Neural cell (in vitro differentiated cells): ENCODE measurements around the gene RAB7B. TPM values are rescaled to one million over a fixed set of nuclear protein-coding genes. Genes with fewer than 3 reads are reported as not detected.

Experiments
- H2AFZ ChIP-seq: fragments of 200-600, 300-800 bp; sonication (generic), shearing (Covaris generic); 2 replicates; pipeline ENCODE4 v1.6.0; 2014; ENCODE audit warnings: low read depth, mild to moderate bottlenecking, antibody characterized with exemption, low read length, moderate library complexity
- H3F3A ChIP-seq: fragments of 200-600 bp; shearing (Covaris generic); 2 replicates; pipeline ENCODE4 v1.6.1; 2016; ENCODE audit warnings: mild to moderate bottlenecking, moderate library complexity, mixed read lengths, antibody characterized with exemption, low read length; ENCODE audit not compliant: insufficient read depth, poor library complexity, severe bottlenecking
- H3K27ac ChIP-seq: fragments of 200-600, 300-800 bp; sonication (generic), shearing (Covaris generic); 2 replicates; pipeline ENCODE4 v1.5.1; 2014; ENCODE audit warnings: mild to moderate bottlenecking, low read length, moderate library complexity
- H3K27me3 ChIP-seq: fragments of 300-800, 200-600 bp; sonication (generic), shearing (Covaris generic); 2 replicates; pipeline ENCODE4 v1.6.0; 2014; ENCODE audit warnings: mild to moderate bottlenecking, low read depth, low read length, moderate library complexity; ENCODE audit not compliant: insufficient read depth
- H3K36me3 ChIP-seq: fragments of 300-800, 200-600 bp; sonication (generic), shearing (Covaris generic); 2 replicates; pipeline ENCODE4 v1.5.1; 2014; ENCODE audit warnings: mild to moderate bottlenecking, antibody characterized with exemption, low read length, moderate library complexity; ENCODE audit not compliant: insufficient read depth
- H3K4me2 ChIP-seq: fragments of 300-800, 200-600 bp; sonication (generic), shearing (Covaris generic); 2 replicates; pipeline ENCODE4 v1.6.0; 2014; ENCODE audit warnings: mild to moderate bottlenecking, low read length
- H3K4me3 ChIP-seq: fragments of 300-800, 200-600 bp; sonication (generic), shearing (Covaris generic); 2 replicates; pipeline ENCODE4 v1.5.1; 2014; ENCODE audit warnings: mild to moderate bottlenecking, low read length, moderate library complexity
- H3K79me2 ChIP-seq: fragments of 200-600 bp; shearing (Covaris generic); replicated peaks from 2 replicates; pipeline ENCODE4 v1.6.0; 2014; ENCODE audit warnings: mild to moderate bottlenecking, low read length, moderate library complexity; ENCODE audit not compliant: insufficient read depth
- H3K9ac ChIP-seq: fragments of 300-800, 200-600 bp; sonication (generic), shearing (Covaris generic); 2 replicates; pipeline ENCODE4 v1.6.1; 2016; ENCODE audit warnings: mild to moderate bottlenecking, low read length, mixed read lengths
- H3K9me2 ChIP-seq: fragments of 200-600 bp; shearing (Covaris generic); 2 replicates; pipeline ENCODE4 v1.6.1; 2016; ENCODE audit warnings: mild to moderate bottlenecking, low read length, mixed read lengths; ENCODE audit not compliant: insufficient read depth
- H3K9me3 ChIP-seq: fragments of 200-600, 300-800 bp; sonication (generic), shearing (Covaris generic); 2 replicates; pipeline ENCODE4 v1.6.1; 2016; ENCODE audit warnings: mild to moderate bottlenecking, mixed run types, low read length, moderate library complexity, mixed read lengths
- H4K20me1 ChIP-seq: fragments of 200-600 bp; shearing (Covaris generic); 2 replicates; pipeline ENCODE4 v1.6.1; 2016; ENCODE audit warnings: mild to moderate bottlenecking, mixed run types; ENCODE audit not compliant: insufficient read depth
- CTCF ChIP-seq: fragments of 450-650 bp; IDR thresholded peaks from 2 replicates; pipeline ENCODE4 v1.5.1; 2014; ENCODE audit warnings: antibody characterized with exemption, mild to moderate bottlenecking, moderate library complexity; ENCODE audit not compliant: poor library complexity, severe bottlenecking
- EP300 ChIP-seq: fragments of 450-650 bp; conservative IDR thresholded peaks from 2 replicates; pipeline ENCODE4 v1.6.1; 2014; ENCODE audit warnings: antibody characterized with exemption, mild to moderate bottlenecking, moderate library complexity; ENCODE audit not compliant: poor library complexity, severe bottlenecking
- EZH2 ChIP-seq: fragments of 200-600, 300-800 bp; shearing (Covaris generic), sonication (generic); IDR thresholded peaks from 2 replicates; pipeline ENCODE4 v1.6.1; 2014; ENCODE audit warnings: antibody characterized with exemption, low read length, borderline replicate concordance, mild to moderate bottlenecking; ENCODE audit not compliant: insufficient read depth, poor library complexity, severe bottlenecking
- MXI1 ChIP-seq: fragments of 450-650 bp; conservative IDR thresholded peaks from 2 replicates; pipeline ENCODE4 v1.6.1; 2014; ENCODE audit warnings: antibody characterized with exemption, mild to moderate bottlenecking; ENCODE audit not compliant: poor library complexity, severe bottlenecking
- POLR2AphosphoS5 ChIP-seq: IDR thresholded peaks from 2 replicates; pipeline ENCODE4 v1.6.1; 2012
- RAD21 ChIP-seq: fragments of 450-650 bp; conservative IDR thresholded peaks from 2 replicates; pipeline ENCODE4 v1.6.1; 2014; ENCODE audit warnings: antibody characterized with exemption, mild to moderate bottlenecking, moderate library complexity
- REST ChIP-seq: IDR thresholded peaks from 2 replicates; pipeline ENCODE4 v1.6.1; 2012; ENCODE audit warnings: borderline replicate concordance
- SMC3 ChIP-seq: fragments of 450-650 bp; conservative IDR thresholded peaks from 2 replicates; pipeline ENCODE4 v1.6.1; 2014; ENCODE audit warnings: antibody characterized with exemption, mild to moderate bottlenecking, moderate library complexity; ENCODE audit not compliant: poor library complexity
- TAF1 ChIP-seq: IDR thresholded peaks from 2 replicates; pipeline ENCODE4 v1.6.1; 2012; ENCODE audit warnings: low read depth
- polyA plus RNA-seq: library from polyadenylated mRNA; depleted of rRNA; stranded (reverse); fragments of >200 nt; gene quantifications from 2 replicates; pipeline ENCODE4 v1.2.3, GENCODE V29; 2014

RAB7B gene
- polyA plus RNA-seq, 1 donor from 2014 or later, result not detected

DNA sequence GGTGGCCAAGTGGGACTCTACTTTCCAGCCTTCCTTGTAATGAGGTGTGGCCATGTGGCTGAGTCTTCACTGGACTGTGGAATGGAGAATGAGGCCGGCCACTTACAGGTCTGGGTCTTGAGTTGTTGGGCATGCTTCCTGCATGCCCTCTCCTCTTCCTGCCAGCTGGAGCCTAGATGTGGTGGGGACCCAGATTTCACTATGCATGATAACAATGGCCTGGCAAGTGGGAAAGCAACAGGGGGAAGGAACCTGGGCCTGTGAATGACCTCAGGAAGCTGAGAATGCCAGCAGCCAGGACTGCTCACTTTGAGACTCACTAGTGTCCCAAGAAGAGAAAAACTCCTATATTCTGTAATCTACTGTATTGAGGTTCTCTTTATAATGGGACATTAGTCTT, 51.4 kb downstream of the RAB7B start:
- Histone ChIP-seq H3K36me3 (no peaks in the 10 kb centered on the region), H3K9me2 (no peaks in the 10 kb centered on the region), H3K27me3 (no peaks in the 10 kb centered on the region), H3K4me2 (no peak overlapping the region), H3K79me2 (no peaks in the 10 kb centered on the region), H3K4me3 (no peak overlapping the region), H3F3A (no peaks in the 10 kb centered on the region), H3K9ac (no peak overlapping the region), H3K9me3 (no peaks in the 10 kb centered on the region), H2AFZ (no peak overlapping the region), H4K20me1 (no peaks in the 10 kb centered on the region), H3K27ac (no peak overlapping the region)
- no peak for TF ChIP-seq CTCF
- no peak for TF ChIP-seq TAF1
- TF ChIP-seq MXI1, result no peak
- TF ChIP-seq SMC3, result no peak
- TF ChIP-seq RAD21, result no peak
- no peak for TF ChIP-seq EZH2
- TF ChIP-seq REST, result no peak
- TF ChIP-seq EP300, result no peak
- no peak for TF ChIP-seq POLR2AphosphoS5

- Histone ChIP-seq H3K9me2 (no peaks in the 10 kb centered on the region), H3K79me2 (no peaks in the 10 kb centered on the region), H3K9ac (no peak overlapping the region), H3K36me3 (no peaks in the 10 kb centered on the region), H3K4me2 (no peak overlapping the region), H3K27me3 (no peaks in the 10 kb centered on the region), H3K27ac (no peak overlapping the region), H3K9me3 (no peaks in the 10 kb centered on the region), H2AFZ (no peak overlapping the region), H4K20me1 (no peaks in the 10 kb centered on the region), H3F3A (no peaks in the 10 kb centered on the region), H3K4me3 (no peak overlapping the region)
- TF ChIP-seq EZH2, result no peak
- TF ChIP-seq MXI1, result no peak
- no peak for TF ChIP-seq SMC3
- no peak for TF ChIP-seq RAD21
- no peak for TF ChIP-seq POLR2AphosphoS5
- no peak for TF ChIP-seq REST
- TF ChIP-seq CTCF, result no peak
- no peak for TF ChIP-seq EP300
- TF ChIP-seq TAF1, result no peak
Observed at GRCh38 chr1:205950826-205951549, 52.2 kb downstream of the RAB7B start.
